Thyroid gland (tissue), 4 donors: ENCODE data around the gene DNAH14. TPM values are rescaled to one million over a fixed set of nuclear protein-coding genes. Genes with fewer than 3 reads are reported as not detected.

Source experiments
- DNase-seq, 2 donors: peaks; one replicate each; pipeline ENCODE4 v3.0.0-alpha.2; 2019
- H3K27ac ChIP-seq, 3 donors: fragments of 200-600 bp; sonication (generic); 1 replicate in 2 of 3; 2 replicates in 1 of 3; pipeline ENCODE4 v1.5.1; 2016 to 2019; ENCODE audit warnings: mild to moderate bottlenecking in 1 of 3, moderate library complexity in 1 of 3
- H3K27me3 ChIP-seq: fragments of 200-600 bp; sonication (generic); one replicate; pipeline ENCODE4 v1.5.1; 2019
- H3K36me3 ChIP-seq, 2 donors: fragments of 200-600 bp; sonication (generic); one replicate each; pipeline ENCODE4 v1.5.1; 2016 to 2019
- H3K4me1 ChIP-seq, 2 donors: fragments of 200-600 bp; sonication (generic); one replicate each; pipeline ENCODE4 v1.5.1; 2017 to 2019
- H3K4me3 ChIP-seq, 3 donors: fragments of 200-600 bp; sonication (generic); replicated peaks in 1 of 3; 1 replicate in 2 of 3; 2 replicates in 1 of 3; pipeline ENCODE4 v1.5.1; 2016; ENCODE audit warnings: mild to moderate bottlenecking in 1 of 3
- H3K9me3 ChIP-seq: fragments of 200-600 bp; sonication (generic); one replicate; pipeline ENCODE4 v1.5.1; 2017
- CTCF ChIP-seq, 6 experiments: fragments of 200-600 bp in 3 of 6; fragments of 450-650 bp in 3 of 6; sonication (generic) in 3 of 6; IDR thresholded peaks; one replicate each; pipeline ENCODE4 v1.5.1; 2016 to 2019; ENCODE audit warnings: antibody characterized with exemption in 6 of 6, mild to moderate bottlenecking in 2 of 6, inconsistent platforms in 1 of 6, moderate library complexity in 1 of 6
- POLR2A ChIP-seq, 2 donors: fragments of 450-650 bp; IDR thresholded peaks; one replicate each; pipeline ENCODE4 v1.6.1; 2017; ENCODE audit warnings: antibody characterized with exemption in 2 of 2, mild to moderate bottlenecking in 2 of 2, moderate library complexity in 1 of 2
- WGBS, 2 donors: methylation state at CpG; one replicate each; pipeline ENCODE4 v1.1.5; 2017; 5-methylcytosine and 5-hydroxymethylcytosine counted together
- intact Hi-C: fragments of 100-400 bp; cut with DNase I; formaldehyde crosslinking; loops from one replicate; pipeline ENCODE4 v1.15.1; 2023
- total RNA-seq, 4 donors: library from RNA; depleted of rRNA; stranded (reverse); fragments of >200 nt; gene quantifications; one replicate each; pipeline ENCODE4 v1.2.3, GENCODE V29; 2016

DNAH14 gene
- total RNA-seq, 4 donors from 2014 or later = 60.5 to 75.9 (median 69.2) TPM

GRCh38 chr1:225389843-225390242, 460.4 kb downstream of the DNAH14 start:
- TF ChIP-seq CTCF (IDR thresholded peaks at IDR 0.05) (no peak), POLR2A (IDR thresholded peaks at IDR 0.05) (no peak)
- intact Hi-C loops = no loop called here
- 95 to 98% methylated on average over 4 of the region's 4 CpGs for WGBS, 2 donors
- Histone ChIP-seq H3K36me3 (no peaks in the 10 kb centered on the region), H3K27me3 (no peaks in the 10 kb centered on the region), H3K27ac (no peak overlapping the region), H3K4me1 (no peaks in the 10 kb centered on the region), H3K9me3 (no peaks in the 10 kb centered on the region), H3K4me3 (no peak overlapping the region)
- no peak for DNase-seq

- Histone ChIP-seq H3K27ac (no peak overlapping the region), H3K36me3 (no peaks in the 10 kb centered on the region), H3K4me1 (no peaks in the 10 kb centered on the region), H3K9me3 (no peaks in the 10 kb centered on the region), H3K4me3 (no peak overlapping the region), H3K27me3 (no peaks in the 10 kb centered on the region)
- DNase-seq = no peak
- 90 to 91% methylated on average over 2 of the region's 2 CpGs for WGBS, 2 donors
- no peak for TF ChIP-seq CTCF (IDR thresholded peaks at IDR 0.05)
- intact Hi-C loops = no loop called here
Measured at GRCh38 chr1:225396357-225396756, 466.9 kb downstream of the DNAH14 start.

GRCh38 chr1:225400968-225401367, 471.5 kb downstream of the DNAH14 start:
- WGBS, 2 donors = 98% methylated on average over 5 of the region's 5 CpGs
- Histone ChIP-seq H3K9me3 (no peaks in the 10 kb centered on the region), H3K27ac (no peak overlapping the region), H3K36me3 (peaks cover 4 to 16% of the 10 kb centered on the region in 2 donors), H3K27me3 (no peaks in the 10 kb centered on the region), H3K4me3 (no peak overlapping the region), H3K4me1 (no peaks in the 10 kb centered on the region)
- intact Hi-C loops = no loop called here
- no peak for DNase-seq
- TF ChIP-seq CTCF (IDR thresholded peaks at IDR 0.05) (no peak), POLR2A (IDR thresholded peaks at IDR 0.05) (no peak)

GRCh38 chr1:225406976-225407725, 477.7 kb downstream of the DNAH14 start:
- no peaks in the 10 kb centered on the region for H3K27me3 ChIP-seq
- no peak for DNase-seq
- 94 to 98% methylated on average over 8 of the region's 8 CpGs for WGBS, 2 donors
- no peak overlapping the region for H3K4me3 ChIP-seq
- intact Hi-C loops = no loop called here
- TF ChIP-seq CTCF (IDR thresholded peaks at IDR 0.05) = no peak
- TF ChIP-seq POLR2A (IDR thresholded peaks at IDR 0.05) = no peak
- H3K27ac ChIP-seq = no peak overlapping the region
- H3K4me1 ChIP-seq = no peaks in the 10 kb centered on the region
- peaks cover 16 to 34% of the 10 kb centered on the region in 2 donors for H3K36me3 ChIP-seq
- H3K9me3 ChIP-seq = no peaks in the 10 kb centered on the region

- no peaks in the 10 kb centered on the region for H3K4me1 ChIP-seq
- H3K27ac ChIP-seq = no peak overlapping the region
- DNase-seq = no peak
- 92 to 96% methylated on average over 2 of the region's 2 CpGs for WGBS, 2 donors
- no peaks in the 10 kb centered on the region for H3K9me3 ChIP-seq
- TF ChIP-seq CTCF (IDR thresholded peaks at IDR 0.05) = no peak
- no peak for TF ChIP-seq POLR2A (IDR thresholded peaks at IDR 0.05)
- no peaks in the 10 kb centered on the region for H3K27me3 ChIP-seq
- intact Hi-C loops = no loop called here
- H3K4me3 ChIP-seq = no peak overlapping the region
- H3K36me3 ChIP-seq = peaks cover 19 to 35% of the 10 kb centered on the region in 2 donors
Measured at GRCh38 chr1:225407755-225408154, 478.3 kb downstream of the DNAH14 start.
